Calu3 (cell line): Measurements from ENCODE around the gene TIFAB. TPM values are rescaled to one million over a fixed set of nuclear protein-coding genes. Genes with fewer than 3 reads are reported as not detected.

Experiments
- BruUV-seq: library from RNA; stranded (reverse); fragments of 400-500 nt; replicated peaks from 2 replicates; lab custom pipeline; 2021; lab: Mats Ljungman, UMichigan
- CTCF ChIA-PET: fragments of 300-600 bp; sonication (Branson Sonifier 250); formaldehyde crosslinking; loops from one replicate; lab custom pipeline; 2022; ENCODE audit warnings: antibody characterized with exemption; lab: Charles Lee
- DNase-seq: peaks from one replicate; pipeline ENCODE4 v3.0.0; 2022
- H3K27ac Mint-ChIP-seq: one replicate; pipeline ENCODE4 v1.8.0; 2022; ENCODE audit warnings: mixed read lengths; ENCODE audit not compliant: unreplicated experiment
- H3K27me3 Mint-ChIP-seq: one replicate; pipeline ENCODE4 v1.8.0; 2022; ENCODE audit warnings: mixed read lengths; ENCODE audit not compliant: unreplicated experiment
- H3K36me3 Mint-ChIP-seq: one replicate; pipeline ENCODE4 v1.8.0; 2022; ENCODE audit warnings: mild to moderate bottlenecking, moderate library complexity, mixed read lengths; ENCODE audit not compliant: insufficient read depth, unreplicated experiment
- H3K4me1 Mint-ChIP-seq: one replicate; pipeline ENCODE4 v1.8.0; 2022; ENCODE audit warnings: mild to moderate bottlenecking, low read depth, mixed read lengths; ENCODE audit not compliant: unreplicated experiment
- H3K4me3 Mint-ChIP-seq: one replicate; pipeline ENCODE4 v1.8.0; 2022; ENCODE audit warnings: mild to moderate bottlenecking, low read depth, moderate library complexity, mixed read lengths; ENCODE audit not compliant: unreplicated experiment
- H3K9me3 Mint-ChIP-seq: one replicate; pipeline ENCODE4 v1.8.0; 2022; ENCODE audit warnings: low read depth, mixed read lengths; ENCODE audit not compliant: unreplicated experiment
- CTCF ChIP-seq: fragments of 200-600 bp; IDR thresholded peaks from one replicate; pipeline ENCODE4 v1.8.0; 2022; ENCODE audit warnings: antibody characterized with exemption; ENCODE audit not compliant: unreplicated experiment
- intact Hi-C: fragments of 100-400 bp; cut with micrococcal nuclease; formaldehyde crosslinking; loops from one replicate; pipeline ENCODE4 v1.10.0; 2022; ENCODE audit not compliant: unreplicated experiment
- total RNA-seq: library from RNA; stranded (reverse); gene quantifications from 2 replicates; pipeline ENCODE4 v1.2.3, GENCODE V29; 2022

TIFAB gene
- total RNA-seq, 1 experiment from 2014 or later, result not detected

GRCh38 chr5:135448071-135448739, 3.9 kb downstream of the TIFAB start:
- no TSS peak for BruUV-seq
- CTCF ChIA-PET, result interaction anchor here (0.7 kb wide), 1 partner anchor 9 kb away, joined by 3 read pairs; no protein-coding TSS in a partner anchor
- Mint-ChIP-seq H3K27ac (no peak overlapping the region), H3K27me3 (peaks cover 83% of the 10 kb centered on the region), H3K36me3 (no peaks in the 10 kb centered on the region), H3K4me1 (peaks cover 10% of the 10 kb centered on the region), H3K9me3 (no peaks in the 10 kb centered on the region), H3K4me3 (no peak overlapping the region)
- no peak for DNase-seq
- no peak for TF ChIP-seq CTCF
- intact Hi-C loops, result no loop called here

DNA sequence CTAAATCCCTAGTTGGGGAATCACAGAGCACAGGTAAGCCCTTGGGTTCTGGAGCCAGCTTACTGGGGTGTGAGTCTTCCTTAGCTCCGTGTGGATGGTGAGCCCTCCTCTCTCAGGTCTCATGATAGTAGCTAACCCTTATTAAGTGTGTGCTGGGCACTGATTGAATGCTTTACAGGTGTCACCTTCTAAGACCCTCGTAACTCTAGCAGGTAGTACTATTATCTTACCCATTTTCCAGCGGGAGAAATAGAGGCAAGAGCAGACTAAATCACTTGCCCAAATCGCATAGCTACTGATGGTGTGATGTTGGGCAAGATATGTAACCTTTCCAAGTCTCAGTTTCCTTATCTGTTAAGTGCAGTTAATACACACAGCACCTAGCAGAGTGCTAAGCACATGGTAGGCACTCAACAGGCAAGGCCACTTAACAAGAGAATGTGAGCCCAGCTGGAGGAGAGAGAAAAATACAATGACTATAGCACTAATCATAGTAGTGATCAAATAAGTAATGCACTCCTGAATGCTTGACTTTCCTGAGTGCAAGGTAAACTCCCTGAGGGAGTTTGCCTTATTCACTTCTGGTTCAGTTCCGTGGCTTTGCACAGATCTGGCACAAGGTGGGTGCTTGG, 4.7 kb downstream of the TIFAB start, which contains the start of gene DCANP1:
DCANP1 (minus strand) TSS at position 51 of the 632 bp plus-strand sequence. CDS start 240 bp downstream, outside the sequence.
- Mint-ChIP-seq H3K27me3 (peaks cover 83% of the 10 kb centered on the region), H3K36me3 (peaks cover 4% of the 10 kb centered on the region)
- TF ChIP-seq CTCF, result no peak

GRCh38 chr5:135446615-135447014, 5.5 kb downstream of the TIFAB start:
- BruUV-seq, result no TSS peak
- peaks cover 10% of the 10 kb centered on the region for H3K4me1 Mint-ChIP-seq
- H3K27me3 Mint-ChIP-seq, result peaks cover 85% of the 10 kb centered on the region
- TF ChIP-seq CTCF, result no peak
- intact Hi-C loops, result no loop called here
- H3K9me3 Mint-ChIP-seq, result no peaks in the 10 kb centered on the region
- CTCF ChIA-PET, result no interaction called here
- H3K27ac Mint-ChIP-seq, result no peak overlapping the region
- peaks cover 4% of the 10 kb centered on the region for H3K36me3 Mint-ChIP-seq
- H3K4me3 Mint-ChIP-seq, result no peak overlapping the region
- no peak for DNase-seq

More for the DNA sequence above, 4.7 kb downstream of the TIFAB start, which contains the start of gene DCANP1:
- H3K27ac Mint-ChIP-seq, result no peak within 1 kb of the TSS
- BruUV-seq, result no TSS peak
- H3K9me3 Mint-ChIP-seq, result no peaks in the 10 kb centered on the region
- peaks cover 10% of the 10 kb centered on the region for H3K4me1 Mint-ChIP-seq
- no peak within 1 kb of the TSS for H3K4me3 Mint-ChIP-seq
- CTCF ChIA-PET, result interaction anchor here (0.7 kb wide), 1 partner anchor 10 kb away, joined by 3 read pairs; no protein-coding TSS in a partner anchor
- intact Hi-C loops, result no loop called here
- no peak for DNase-seq

GRCh38 chr5:135446206-135446605, 5.9 kb downstream of the TIFAB start:
- CTCF ChIA-PET, result interaction anchor here (0.8 kb wide), 1 partner anchor 23 kb away, joined by 3 read pairs; no protein-coding TSS in a partner anchor
- Mint-ChIP-seq H3K4me1 (peaks cover 10% of the 10 kb centered on the region), H3K36me3 (peaks cover 4% of the 10 kb centered on the region), H3K27ac (no peak overlapping the region), H3K9me3 (no peaks in the 10 kb centered on the region), H3K27me3 (peaks cover 83% of the 10 kb centered on the region), H3K4me3 (no peak overlapping the region)
- no peak for TF ChIP-seq CTCF
- BruUV-seq, result no TSS peak
- intact Hi-C loops, result no loop called here
- DNase-seq, result no peak
